ENCODE data around the gene CEP170B. TPM values are rescaled to one million over a fixed set of nuclear protein-coding genes. Genes with fewer than 3 reads are reported as not detected.
"Not testable (repeated sequence)": the region's sequence is repeated elsewhere in the genome, so short reads cannot be mapped to it uniquely, and the experiment has no call there.

Gene CEP170B
- total RNA-seq, 2 experiments from 2014 or later = 2.2 to 2.3 TPM

DNA sequence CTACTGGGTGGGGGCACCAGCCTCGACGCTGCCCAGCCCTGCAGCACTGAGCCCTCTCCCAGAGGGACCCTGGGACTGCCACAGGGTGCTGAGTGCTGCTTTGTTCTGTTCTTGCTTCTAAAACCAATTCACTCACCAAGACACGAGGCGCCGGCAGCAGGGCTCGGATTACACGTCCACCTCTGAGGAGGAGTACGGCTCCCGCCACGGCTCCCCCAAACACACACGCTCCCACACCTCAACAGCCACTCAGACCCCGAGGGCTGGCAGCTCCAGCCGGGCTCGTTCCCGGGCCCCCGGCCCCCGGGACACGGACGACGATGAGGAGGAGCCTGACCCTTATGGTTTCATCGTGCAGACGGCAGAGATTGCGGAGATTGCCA lies 24.3 kb downstream of the CEP170B start:
- no peak overlapping the region for H3K4me3 Mint-ChIP-seq
- intact Hi-C loops (cut with micrococcal nuclease) = no loop called here
- H3K27me3 Mint-ChIP-seq = no peaks in the 10 kb centered on the region
- ChIA-PET CTCF (no interaction called here), POLR2A (interaction anchor here (0.5 kb wide), 1 partner anchor 212 kb away, joined by 3 read pairs; no protein-coding TSS in a partner anchor)
- H3K27ac Mint-ChIP-seq = no peak overlapping the region
- DNase-seq (no peak), ATAC-seq (no peak)
- H3K9me3 Mint-ChIP-seq = no peaks in the 10 kb centered on the region
- TF ChIP-seq, protein P1, sequence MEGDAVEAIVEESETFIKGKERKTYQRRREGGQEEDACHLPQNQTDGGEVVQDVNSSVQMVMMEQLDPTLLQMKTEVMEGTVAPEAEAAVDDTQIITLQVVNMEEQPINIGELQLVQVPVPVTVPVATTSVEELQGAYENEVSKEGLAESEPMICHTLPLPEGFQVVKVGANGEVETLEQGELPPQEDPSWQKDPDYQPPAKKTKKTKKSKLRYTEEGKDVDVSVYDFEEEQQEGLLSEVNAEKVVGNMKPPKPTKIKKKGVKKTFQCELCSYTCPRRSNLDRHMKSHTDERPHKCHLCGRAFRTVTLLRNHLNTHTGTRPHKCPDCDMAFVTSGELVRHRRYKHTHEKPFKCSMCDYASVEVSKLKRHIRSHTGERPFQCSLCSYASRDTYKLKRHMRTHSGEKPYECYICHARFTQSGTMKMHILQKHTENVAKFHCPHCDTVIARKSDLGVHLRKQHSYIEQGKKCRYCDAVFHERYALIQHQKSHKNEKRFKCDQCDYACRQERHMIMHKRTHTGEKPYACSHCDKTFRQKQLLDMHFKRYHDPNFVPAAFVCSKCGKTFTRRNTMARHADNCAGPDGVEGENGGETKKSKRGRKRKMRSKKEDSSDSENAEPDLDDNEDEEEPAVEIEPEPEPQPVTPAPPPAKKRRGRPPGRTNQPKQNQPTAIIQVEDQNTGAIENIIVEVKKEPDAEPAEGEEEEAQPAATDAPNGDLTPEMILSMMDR (IDR thresholded peaks at IDR 0.05) = no peak
- H3K4me1 Mint-ChIP-seq (ENCODE audit: low read depth) = no peaks in the 10 kb centered on the region
- no peaks in the 10 kb centered on the region for H3K36me3 Mint-ChIP-seq (ENCODE audit: low read depth)

DNA sequence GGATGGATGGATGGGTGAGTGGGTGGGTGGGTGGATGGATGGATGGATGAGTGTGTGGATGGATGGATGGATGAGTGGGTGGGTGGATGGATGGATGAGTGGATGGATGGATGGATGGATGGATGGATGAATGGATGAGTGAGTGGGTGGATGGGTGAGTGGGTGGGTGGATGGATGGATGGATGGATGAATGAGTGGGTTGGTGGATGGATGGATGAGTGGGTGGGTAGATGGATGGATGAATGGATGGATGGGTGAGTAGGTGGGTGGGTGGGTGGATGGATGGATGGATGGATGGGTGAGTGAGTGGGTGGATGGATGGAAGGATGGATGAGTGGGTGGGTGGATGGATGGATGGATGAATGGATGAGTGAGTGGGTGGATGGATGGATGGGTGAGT lies 25.2 kb downstream of the CEP170B start:
- H3K27ac Mint-ChIP-seq; H3K4me3 Mint-ChIP-seq; DNase-seq; intact Hi-C loops (cut with micrococcal nuclease); H3K27me3 Mint-ChIP-seq; H3K9me3 Mint-ChIP-seq; ATAC-seq; H3K36me3 Mint-ChIP-seq (ENCODE audit: low read depth); H3K4me1 Mint-ChIP-seq (ENCODE audit: low read depth); CTCF ChIA-PET; POLR2A ChIA-PET: not testable (repeated sequence)

DNA sequence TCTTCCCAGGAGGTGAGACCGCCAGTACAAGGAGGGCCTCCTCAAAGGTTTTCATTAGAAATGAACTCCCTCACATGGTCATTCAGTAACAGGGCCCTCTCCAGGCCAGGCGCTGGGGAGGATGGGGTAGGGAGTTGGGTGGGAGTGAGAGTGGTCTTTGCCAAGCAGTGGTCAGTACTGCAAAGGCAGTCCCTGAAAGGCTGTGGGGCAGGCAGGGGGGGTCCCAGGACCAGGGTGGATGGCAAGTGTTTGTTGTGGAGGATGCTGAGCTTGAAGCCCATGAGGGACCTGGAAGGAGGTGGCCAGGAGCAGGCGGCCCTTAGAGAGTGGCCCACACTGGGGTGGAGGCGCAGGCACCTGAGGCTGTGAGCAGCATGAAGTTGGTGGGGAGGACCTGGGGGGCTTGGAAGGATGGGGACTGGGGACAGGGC lies 26.1 kb downstream of the CEP170B start:
- TF ChIP-seq, protein P1 (IDR thresholded peaks at IDR 0.05) = no peak
- POLR2A ChIA-PET = no interaction called here
- Mint-ChIP-seq H3K27me3 (no peaks in the 10 kb centered on the region), H3K4me3 (no peak overlapping the region), H3K9me3 (no peaks in the 10 kb centered on the region), H3K4me1 (ENCODE audit: low read depth) (no peaks in the 10 kb centered on the region), H3K27ac (no peak overlapping the region), H3K36me3 (ENCODE audit: low read depth) (no peaks in the 10 kb centered on the region)
- no peak for ATAC-seq
- CTCF ChIA-PET = no interaction called here
- no peak for DNase-seq
- intact Hi-C loops (cut with micrococcal nuclease) = no loop called here

DNA sequence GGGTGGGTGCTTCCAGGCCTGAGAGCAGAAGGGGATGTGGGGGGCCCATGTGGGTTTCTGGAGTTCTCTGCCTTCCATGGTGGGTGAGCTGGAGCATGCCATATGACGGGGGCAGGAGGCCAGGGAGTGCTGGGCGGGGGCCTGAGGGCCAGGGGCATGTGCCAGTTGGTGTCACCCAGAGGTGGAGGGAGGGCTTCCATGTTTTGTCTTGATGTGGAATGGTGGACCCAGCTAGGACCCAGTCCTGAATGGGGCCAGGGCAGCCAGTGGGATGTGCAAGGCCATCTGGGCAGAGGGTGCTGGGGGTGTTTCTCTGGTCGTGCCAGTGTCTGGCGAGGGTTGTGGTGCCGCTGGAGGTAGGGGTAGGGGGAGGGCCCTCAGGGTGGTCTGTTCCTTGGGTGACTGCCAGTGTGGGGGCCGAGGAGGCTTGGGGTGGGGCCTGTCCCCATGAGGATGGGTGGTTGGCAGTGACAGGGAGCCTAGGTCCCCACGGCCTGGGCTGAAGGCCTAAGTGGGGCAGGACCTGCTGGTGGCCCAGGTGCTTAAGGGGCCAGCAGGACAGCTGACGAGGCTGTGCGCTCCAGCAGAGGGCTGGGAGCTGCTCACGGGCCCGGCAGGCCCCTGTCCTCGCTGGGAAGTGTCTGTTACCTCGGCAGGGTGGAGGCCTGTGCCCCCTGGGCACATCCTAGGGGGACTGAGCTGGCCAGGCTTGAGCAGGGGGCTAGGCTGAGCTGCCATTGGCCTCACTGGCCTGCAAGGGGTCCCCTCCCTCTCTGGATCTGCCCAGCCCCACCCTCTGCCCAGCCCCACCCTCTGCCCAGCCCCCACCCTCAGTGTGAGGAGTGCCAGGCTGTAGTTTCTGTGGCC lies 26.8 kb downstream of the CEP170B start:
- peaks cover 3% of the 10 kb centered on the region for H3K27me3 Mint-ChIP-seq
- DNase-seq (no peak), ATAC-seq (no peak)
- ChIA-PET POLR2A (no interaction called here), CTCF (no interaction called here)
- H3K9me3 Mint-ChIP-seq = no peaks in the 10 kb centered on the region
- intact Hi-C loops (cut with micrococcal nuclease) = no loop called here
- TF ChIP-seq, protein P1 (IDR thresholded peaks at IDR 0.05) = no peak
- no peak overlapping the region for H3K27ac Mint-ChIP-seq
- no peaks in the 10 kb centered on the region for H3K4me1 Mint-ChIP-seq (ENCODE audit: low read depth)
- no peaks in the 10 kb centered on the region for H3K36me3 Mint-ChIP-seq (ENCODE audit: low read depth)
- H3K4me3 Mint-ChIP-seq = no peak overlapping the region

DNA sequence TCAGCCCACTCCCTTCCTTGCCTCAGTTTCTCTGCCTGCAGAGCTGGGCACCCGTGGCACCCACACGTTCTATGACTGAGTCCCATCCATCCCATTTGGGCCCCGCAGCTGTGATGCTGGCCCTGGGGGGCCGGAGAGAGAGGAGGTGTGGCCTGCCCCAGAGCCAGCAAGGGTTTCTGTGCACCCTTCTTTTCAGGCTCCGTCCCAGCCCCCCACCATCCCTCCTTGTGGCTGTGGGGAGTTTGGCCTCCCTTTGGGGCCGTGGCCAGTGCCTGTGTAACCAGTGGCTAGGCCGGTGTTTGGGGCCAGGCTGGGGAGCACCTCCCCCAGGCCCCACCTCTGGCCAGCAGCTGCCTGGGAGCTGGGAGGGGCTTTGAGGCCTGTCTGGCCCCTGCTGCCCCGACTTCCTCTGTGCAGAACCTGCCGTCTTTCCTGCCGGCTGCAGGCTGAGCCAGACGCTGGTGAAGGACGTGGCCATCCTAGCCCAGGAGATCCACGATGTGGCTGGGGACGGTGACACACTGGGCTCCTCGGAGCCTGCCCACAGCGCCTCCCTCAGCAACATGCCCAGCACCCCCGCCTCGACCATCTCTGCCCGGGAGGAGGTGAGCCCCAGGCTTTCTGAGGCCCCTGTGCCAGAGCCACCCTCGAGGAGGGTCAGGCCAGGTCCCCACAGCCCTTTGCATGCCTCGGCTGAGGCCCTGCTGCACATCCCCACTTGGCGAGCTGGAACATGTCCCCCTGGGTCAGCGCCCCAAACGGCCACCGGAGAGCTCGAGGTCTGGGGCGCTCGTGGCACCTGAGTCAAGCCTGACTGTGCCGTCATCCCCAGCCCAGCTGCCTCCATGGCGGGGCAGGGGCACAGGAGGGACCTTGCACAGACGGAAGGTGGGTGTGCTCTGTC lies 27.7 kb downstream of the CEP170B start:
- Mint-ChIP-seq H3K9me3 (no peaks in the 10 kb centered on the region), H3K36me3 (ENCODE audit: low read depth) (no peaks in the 10 kb centered on the region), H3K27me3 (peaks cover 3% of the 10 kb centered on the region), H3K27ac (no peak overlapping the region), H3K4me1 (ENCODE audit: low read depth) (no peaks in the 10 kb centered on the region), H3K4me3 (no peak overlapping the region)
- POLR2A ChIA-PET = no interaction called here
- DNase-seq (no peak), ATAC-seq (no peak)
- CTCF ChIA-PET = no interaction called here
- intact Hi-C loops (cut with micrococcal nuclease) = no loop called here
- TF ChIP-seq, protein P1 (IDR thresholded peaks at IDR 0.05) = no peak

All from activated CD8-positive, alpha-beta T cell treated with anti-CD3 and anti-CD28 coated beads for 36 hours (primary cell).